ENCODE data around the gene METTL9.

- TF ChIP-seq CTCF (IDR thresholded peaks at IDR 0.05) = no peak
- no peak for TF ChIP-seq POLR2AphosphoS5 (IDR thresholded peaks at IDR 0.05; ENCODE audit: insufficient read depth in 1 of 2, low read depth in 1 of 2)
These were observed 51.1 kb downstream of the METTL9 start for GRCh38 chr16:21650521-21650920.
